Fibroblast of the aortic adventitia (primary cell): Measurements from ENCODE around the gene THADA. TPM values are rescaled to one million over a fixed set of nuclear protein-coding genes. Genes with fewer than 3 reads are reported as not detected.

Source experiments
- DNase-seq: peaks from one replicate; pipeline ENCODE4 v3.0.0-alpha.2; 2010; ENCODE audit warnings: low read depth
- H3K4me3 ChIP-seq: 2 replicates; pipeline ENCODE4 v1.5.1; 2011; ENCODE audit warnings: low read depth, mild to moderate bottlenecking, control low read depth, low read length, moderate library complexity
- CTCF ChIP-seq: IDR thresholded peaks from 2 replicates; pipeline ENCODE4 v1.5.1; 2011; ENCODE audit warnings: mild to moderate bottlenecking, low read length, control low read depth, inconsistent platforms; ENCODE audit not compliant: insufficient read depth
- total RNA-seq: library from RNA; depleted of rRNA; stranded (reverse); fragments of >200 nt; gene quantifications from 2 replicates; pipeline ENCODE4 v1.2.3, GENCODE V29; 2012; ENCODE audit warnings: low replicate concordance

The THADA gene
- total RNA-seq, 1 donor: 34.6 TPM

DNA sequence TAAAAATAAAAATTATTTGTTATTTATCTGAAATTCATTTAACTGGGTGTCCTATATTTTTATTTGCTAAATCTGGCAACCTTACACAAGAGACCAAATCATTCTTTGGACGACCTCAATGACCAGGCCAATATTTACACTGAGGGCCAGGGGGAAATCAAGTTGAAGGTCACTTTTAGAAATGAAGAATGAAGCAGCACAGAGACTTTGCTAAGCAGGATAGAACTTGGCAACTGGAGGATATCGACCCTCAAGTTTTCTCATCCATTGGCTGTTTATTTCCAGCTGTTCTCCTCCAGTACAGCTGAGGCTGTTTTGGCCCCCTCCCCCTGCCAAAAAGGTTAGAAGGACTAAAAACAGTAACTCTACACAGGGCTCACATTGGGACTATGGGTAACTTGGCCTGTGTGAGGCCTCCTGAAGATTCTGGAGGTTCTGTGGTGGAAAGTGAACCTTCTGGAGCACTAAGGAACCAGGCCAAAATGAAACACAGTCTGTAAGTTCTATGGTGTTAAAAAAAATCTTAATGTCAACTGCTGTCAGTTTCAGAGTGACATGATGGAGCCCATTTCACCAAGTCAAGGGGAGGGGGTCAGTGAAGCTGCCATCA, 337.2 kb downstream of the THADA start:
- DNase-seq: no peak
- TF ChIP-seq CTCF: no peak
- H3K4me3 ChIP-seq: no peak overlapping the region

DNA sequence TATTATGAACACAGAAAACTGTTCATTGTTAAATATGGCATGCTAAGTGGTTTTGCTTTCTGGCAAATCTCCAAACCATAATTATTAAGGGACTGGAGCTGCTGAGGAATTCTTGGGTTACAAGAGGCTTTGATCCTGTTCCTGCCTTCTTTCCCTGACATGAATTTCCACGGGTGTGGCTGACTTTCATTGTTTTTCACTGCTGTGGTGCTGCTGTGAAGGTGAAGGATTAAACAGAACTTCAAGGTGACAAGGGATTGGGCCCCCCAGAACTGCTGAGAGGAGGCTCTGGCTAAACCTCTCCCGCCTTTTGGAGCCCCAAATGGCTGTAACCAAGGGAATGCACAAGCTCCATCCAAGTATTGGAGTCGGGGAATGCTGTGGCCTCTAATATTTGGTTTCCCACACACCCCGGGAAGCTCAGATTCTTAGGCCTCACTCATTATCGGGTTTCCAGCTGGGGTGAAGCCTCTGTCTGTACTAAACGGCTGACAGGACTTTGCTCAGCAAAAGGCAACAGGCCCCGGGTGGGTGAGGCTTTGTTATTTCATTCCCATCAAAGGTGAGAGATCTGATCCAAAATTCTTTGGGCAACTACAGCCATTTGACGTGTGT, 340.4 kb downstream of the THADA start:
- DNase-seq: peak; percentile 67
- no peak overlapping the region for H3K4me3 ChIP-seq
- no peak for TF ChIP-seq CTCF

- DNase-seq: no peak
- no peak for TF ChIP-seq CTCF
Observed at GRCh38 chr2:43254331-43254730, 341.5 kb downstream of the THADA start.

DNA sequence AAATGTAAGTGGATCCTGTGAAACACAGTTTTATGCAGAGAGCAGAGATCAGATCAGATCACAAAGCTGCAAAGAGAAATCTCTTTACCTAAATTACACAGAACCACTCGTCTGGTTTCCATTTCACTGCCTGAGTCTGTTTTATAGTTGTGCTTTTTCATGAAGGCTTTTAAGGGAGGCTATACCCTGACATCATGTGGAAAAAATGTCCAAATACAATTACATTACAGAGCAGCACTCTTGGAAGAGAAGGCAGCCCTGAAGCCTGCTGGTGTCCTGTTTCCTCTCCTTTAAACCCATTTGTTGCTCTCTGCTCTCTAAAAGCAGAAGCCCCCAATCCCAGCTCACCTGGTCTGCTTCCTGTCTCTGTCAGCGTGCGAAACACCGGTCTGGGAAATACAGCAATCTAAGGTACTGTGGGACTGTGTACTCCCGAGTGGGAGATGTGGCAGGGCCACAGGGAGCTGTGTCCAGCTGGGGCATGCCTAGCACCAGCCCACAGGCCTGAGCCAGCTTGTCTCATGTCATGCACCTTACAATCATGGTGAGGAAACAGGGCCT, 344.6 kb downstream of the THADA start:
- DNase-seq: peak; percentile 85
- TF ChIP-seq CTCF: no peak
- H3K4me3 ChIP-seq: no peak overlapping the region

More at GRCh38 chr2:43254331-43254730, 341.5 kb downstream of the THADA start:
- no peak overlapping the region for H3K4me3 ChIP-seq

- DNase-seq: no peak
- no peak overlapping the region for H3K4me3 ChIP-seq
- TF ChIP-seq CTCF: no peak
Observed at GRCh38 chr2:43250015-43250414, 345.8 kb downstream of the THADA start.

DNA sequence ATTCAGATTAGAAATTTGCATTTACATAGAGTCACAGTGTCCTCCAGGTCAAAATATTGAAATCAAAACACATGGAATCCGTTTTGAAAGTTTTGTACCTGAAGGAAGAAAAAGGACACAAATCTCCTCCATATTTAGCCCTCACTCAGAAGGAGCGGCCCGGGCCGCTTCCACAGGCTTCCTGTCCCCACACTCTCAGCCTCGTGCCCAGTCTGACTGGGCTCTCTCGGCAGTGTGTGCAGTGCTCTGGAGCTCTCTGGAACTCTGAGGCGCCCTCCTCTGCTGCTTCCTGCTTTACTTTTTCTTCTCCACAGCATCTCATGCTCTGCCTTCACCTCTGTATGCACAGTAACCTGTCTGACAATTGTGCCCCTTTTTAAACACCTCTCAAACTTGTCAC, 347.2 kb downstream of the THADA start:
- TF ChIP-seq CTCF: no peak
- H3K4me3 ChIP-seq: no peak overlapping the region
- DNase-seq: no peak
